Bone marrow (tissue), 2 donors: Measurements from ENCODE around the gene CCDC170.
"Not testable (repeated sequence)": the region's sequence is repeated elsewhere in the genome, so short reads cannot be mapped to it uniquely, and the experiment has no call there.

Experiments used
- DNase-seq, 2 donors: peaks; one replicate each; lab custom pipeline; 2025; lab: John Stamatoyannopoulos, UW

CCDC170 gene, protein sequence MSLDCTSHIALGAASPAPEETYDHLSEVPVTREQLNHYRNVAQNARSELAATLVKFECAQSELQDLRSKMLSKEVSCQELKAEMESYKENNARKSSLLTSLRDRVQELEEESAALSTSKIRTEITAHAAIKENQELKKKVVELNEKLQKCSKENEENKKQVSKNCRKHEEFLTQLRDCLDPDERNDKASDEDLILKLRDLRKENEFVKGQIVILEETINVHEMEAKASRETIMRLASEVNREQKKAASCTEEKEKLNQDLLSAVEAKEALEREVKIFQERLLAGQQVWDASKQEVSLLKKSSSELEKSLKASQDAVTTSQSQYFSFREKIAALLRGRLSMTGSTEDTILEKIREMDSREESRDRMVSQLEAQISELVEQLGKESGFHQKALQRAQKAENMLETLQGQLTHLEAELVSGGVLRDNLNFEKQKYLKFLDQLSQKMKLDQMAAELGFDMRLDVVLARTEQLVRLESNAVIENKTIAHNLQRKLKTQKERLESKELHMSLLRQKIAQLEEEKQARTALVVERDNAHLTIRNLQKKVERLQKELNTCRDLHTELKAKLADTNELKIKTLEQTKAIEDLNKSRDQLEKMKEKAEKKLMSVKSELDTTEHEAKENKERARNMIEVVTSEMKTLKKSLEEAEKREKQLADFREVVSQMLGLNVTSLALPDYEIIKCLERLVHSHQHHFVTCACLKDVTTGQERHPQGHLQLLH

DNA sequence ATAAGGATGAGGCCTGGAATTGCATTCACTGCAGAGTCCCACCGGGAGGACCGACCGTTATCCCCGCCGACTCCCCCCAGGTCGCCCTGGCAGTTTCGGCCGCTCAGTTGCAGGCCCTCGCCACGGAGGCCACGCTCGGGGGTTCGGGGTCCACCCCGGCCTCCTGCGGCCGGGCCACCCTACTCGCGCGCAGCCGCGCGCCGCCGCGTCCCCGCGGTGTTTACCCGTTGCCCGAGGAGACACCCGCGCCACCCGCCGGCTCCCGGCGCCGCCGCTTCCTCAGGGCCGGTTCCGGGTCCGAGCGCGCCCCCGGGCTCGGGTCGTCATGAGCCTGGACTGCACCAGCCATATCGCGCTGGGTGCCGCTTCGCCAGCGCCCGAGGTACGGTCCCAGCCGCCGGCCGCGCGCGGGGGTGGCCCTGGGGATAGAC is at the start of gene CCDC170:
Gene CCDC170 (plus strand): TSS at position 214 of the 431 bp plus-strand sequence. CDS start 112 bp downstream, at position 326.
- peak in 1 of 2 donors; percentile 27 for DNase-seq

DNA sequence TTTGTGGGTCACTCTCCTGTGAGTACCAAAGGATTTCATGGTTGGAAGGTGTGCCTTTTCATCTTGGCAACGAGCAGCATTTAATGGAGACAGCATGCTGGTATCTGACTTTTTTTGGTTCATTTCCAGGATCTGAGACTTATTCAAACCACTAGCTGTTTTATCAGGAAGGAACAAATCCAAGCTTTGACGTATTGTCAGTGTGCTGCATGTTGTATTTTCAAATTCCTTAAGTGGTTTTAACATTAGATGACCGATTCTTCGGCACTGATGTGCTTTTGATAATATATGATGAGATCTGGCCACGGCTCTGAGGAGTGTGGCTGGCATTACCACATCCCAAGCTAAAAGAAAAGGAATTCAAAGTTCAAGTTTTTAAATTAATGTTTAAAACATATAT is 48.3 kb upstream of the CCDC170 start:
- no peak for DNase-seq

DNA sequence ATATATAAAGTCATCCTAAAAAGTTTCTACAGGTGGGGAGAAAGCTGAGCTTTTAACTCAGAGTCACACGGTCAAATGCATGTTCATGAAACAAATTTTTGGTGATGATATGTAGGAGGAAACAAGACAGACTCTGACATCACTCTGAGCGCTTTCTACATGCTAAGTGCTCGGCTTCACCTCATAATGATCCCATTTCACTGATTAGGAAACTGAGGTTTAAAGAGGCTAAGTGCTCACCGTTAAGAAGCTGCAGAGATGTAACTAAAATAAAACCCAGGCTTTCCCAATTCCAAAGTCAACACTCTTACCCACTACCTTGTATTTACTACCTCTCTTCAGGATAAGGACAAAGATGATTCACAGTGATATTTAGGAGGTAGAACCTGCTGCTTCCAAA is 46.6 kb upstream of the CCDC170 start:
- DNase-seq: no peak

DNA sequence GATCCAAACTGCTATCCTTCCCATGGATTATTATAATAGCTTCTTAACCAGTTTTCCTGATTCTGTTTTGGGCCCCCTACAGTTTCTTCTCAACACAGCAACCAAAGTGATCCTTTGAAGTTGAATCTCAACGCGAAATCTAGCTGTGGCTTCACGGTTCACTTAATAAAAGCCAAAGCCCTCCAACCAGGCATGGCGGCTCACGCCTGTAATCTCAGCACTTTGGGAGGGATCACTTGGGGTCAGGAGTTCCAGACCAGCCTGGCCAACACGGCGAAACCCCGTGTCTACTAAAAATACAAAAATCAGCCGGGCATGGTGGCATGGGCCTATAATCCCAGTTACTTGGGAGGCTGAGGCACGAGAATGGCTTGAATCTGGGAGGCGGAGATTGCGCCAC is 45.2 kb upstream of the CCDC170 start:
- DNase-seq: no peak

DNA sequence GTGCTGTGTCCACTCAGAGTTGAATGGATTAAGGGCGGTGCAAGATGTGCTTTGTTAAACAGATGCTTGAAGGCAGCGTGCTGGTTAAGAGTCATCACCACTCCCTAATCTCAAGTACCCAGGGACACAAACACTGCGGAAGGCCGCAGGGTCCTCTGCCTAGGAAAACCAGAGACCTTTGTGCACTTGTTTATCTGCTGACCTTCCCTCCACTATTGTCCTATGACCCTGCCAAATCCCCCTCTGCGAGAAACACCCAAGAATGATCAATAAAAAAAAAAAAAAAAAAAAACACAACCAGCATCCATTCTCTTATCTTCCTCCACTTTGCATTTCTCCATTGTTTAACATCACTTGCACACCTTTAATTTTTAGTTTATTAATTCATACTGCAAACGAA is 42.9 kb upstream of the CCDC170 start:
- DNase-seq: not testable (repeated sequence)

DNA sequence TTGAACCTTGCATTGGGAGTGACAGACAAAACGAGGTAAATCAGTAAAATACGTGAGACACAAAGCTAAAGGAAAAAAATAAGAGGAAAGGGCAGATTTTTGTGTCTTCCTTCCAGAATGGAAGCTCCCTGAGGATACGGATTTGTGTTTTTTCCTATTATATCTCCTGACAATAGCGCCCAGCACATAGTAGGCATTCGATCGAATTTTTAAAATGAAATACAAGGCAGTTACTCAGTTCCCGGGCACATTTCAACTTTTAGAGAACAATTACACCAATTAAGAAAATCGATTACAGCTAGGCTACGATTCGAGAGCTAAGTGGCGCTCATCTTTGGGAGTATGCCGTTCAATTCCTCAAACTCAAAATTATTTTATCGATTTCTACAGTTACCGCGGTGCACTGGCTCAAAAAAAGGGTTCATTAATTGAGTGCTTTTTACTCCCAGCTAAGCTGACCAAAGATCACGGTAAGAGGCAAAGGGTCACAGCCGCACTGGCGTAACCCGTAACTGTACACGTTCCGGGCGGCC is 42.3 kb upstream of the CCDC170 start:
- no peak for DNase-seq

DNA sequence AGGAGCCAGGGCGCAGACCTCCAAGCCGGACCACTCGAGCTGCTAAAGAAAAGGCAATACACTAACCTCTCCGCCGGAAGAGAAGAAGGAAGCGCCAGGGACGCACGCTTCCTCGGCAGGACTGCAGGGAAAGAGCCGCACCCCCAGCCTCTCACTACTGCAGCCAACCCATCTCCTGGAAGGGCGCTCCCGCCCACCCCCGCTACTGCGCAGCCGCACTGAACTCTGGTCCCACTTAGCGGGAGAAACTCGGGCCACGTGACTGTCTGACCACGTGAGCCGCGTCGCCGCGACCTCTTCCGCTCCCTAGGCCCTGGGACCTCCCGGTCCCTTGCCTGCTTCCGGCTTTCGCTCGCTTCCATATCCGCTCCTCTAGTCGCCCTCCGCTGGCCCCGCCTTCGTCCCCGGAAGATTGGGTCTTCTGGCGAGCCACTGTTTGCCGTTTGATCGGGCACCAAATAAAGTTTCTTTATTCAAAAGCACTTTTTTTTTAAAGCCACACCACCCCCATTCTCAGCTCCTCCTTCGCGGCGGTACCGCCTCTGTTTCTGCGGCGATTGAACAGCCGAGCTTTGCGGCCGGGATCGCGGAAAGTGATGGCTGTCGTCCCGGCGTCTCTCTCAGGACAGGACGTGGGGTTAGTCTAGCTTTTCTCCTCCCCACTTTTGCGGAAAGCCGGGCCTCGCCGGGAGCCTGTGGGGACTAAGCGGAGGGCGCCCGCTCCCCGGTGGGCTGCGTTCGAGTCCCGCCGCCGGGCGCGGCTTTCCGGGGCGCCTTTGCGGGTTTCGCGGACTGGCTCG is 41.7 kb upstream of the CCDC170 start, which contains the start of gene RMND1:
Gene RMND1 (minus strand): TSS at position 177 of the 800 bp plus-strand sequence. CDS start 6,315 bp downstream, outside the sequence.
- peak; percentile 96 to 100 for DNase-seq

DNA sequence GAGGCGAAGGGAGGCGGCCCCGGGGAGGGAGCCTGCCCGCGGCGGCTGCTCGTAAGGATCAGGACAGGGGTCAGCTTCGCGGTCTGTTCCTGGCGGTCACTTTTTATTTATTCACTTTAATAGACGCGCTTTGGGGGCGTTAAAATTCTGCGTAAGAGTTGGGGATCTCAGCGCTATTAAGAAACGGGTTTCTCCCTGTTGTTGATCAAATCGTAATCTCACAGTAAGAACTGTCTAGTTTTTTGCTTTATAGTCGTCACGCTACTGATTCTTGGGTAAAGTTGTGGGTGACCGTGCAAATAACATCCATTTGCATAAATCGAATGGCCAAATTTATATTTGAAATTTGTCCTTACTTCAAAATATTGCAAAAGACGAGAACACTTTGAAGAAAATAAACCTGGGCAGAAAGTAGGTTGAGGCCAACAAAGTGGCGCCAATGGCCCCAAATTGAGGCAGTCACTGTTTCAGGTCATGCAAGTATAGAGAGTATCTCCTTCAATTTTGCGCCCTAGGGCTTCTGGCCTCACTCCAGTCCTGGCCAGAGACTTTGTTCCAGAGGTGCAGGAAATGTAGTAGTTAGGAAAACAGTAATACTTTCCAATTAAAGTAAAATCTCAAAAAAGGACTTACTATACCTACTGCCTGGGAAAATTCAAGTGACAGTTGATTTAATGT is 40.9 kb upstream of the CCDC170 start:
- DNase-seq: no peak

DNA sequence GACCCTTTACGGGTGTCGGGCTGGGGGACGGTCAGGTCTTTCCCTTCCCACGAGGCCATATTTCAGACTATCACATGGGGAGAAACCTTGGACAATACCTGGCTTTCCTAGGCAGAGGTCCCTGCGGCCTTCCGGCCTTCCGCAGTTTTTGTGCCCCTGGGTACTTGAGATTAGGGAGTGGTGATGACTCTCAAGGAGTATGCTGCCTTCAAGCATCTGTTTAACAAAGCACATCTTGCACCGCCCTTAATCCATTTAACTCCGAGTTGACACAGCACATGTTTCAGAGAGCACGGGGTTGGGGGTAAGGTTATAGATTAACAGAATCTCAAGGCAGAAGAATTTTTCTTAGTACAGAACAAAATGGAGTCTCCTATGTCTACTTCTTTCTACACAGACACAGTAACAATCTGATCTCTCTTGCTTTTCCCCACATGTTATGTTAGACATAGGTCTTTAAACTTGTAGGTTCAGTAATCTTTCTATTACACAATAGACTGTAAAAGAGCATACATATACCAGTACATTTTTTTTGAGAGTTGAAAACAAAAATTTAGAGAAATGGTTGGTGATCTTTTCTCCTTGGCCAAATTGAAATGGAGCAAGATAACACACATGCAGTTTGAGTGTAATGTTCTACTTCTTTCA is 37.9 kb upstream of the CCDC170 start:
- not testable (repeated sequence) for DNase-seq

DNA sequence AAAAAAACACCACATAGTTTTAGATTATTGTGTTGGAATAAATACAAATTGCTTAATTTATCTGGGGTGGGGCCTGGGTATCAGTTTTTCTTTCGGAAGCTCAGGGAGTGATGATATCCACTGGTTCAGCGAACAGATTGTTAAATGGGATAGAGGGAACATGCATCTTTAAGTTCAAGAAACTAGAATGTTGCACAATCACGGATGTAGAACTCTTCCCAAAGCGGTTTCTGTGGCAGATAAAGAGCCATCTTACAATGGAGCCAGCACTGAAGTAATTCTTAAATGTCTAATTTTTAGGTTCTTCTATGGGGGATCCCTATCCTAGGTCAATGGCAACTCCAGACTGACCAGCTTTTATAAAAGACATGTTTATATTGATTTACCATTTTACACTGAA is 32.1 kb upstream of the CCDC170 start:
- no peak for DNase-seq

DNA sequence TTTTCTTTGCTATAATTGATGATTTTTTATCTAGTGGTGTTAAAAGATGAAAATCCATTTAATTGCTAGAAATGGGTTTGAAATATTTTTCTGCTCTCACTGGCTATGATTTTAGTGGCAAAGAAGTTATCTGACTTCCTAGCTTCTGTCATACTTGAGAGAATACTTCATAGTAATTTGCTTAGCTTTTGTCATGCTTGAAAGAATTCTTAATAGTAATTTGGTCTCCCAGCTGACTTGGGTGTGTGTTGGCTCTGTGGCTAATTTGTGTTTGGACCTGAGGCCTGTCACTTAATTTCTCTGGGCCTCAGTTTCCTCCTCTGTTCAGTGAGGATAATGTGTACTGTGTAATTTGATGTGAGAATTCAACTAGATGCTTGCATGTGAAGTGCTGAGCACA is 29.1 kb upstream of the CCDC170 start:
- DNase-seq: no peak

DNA sequence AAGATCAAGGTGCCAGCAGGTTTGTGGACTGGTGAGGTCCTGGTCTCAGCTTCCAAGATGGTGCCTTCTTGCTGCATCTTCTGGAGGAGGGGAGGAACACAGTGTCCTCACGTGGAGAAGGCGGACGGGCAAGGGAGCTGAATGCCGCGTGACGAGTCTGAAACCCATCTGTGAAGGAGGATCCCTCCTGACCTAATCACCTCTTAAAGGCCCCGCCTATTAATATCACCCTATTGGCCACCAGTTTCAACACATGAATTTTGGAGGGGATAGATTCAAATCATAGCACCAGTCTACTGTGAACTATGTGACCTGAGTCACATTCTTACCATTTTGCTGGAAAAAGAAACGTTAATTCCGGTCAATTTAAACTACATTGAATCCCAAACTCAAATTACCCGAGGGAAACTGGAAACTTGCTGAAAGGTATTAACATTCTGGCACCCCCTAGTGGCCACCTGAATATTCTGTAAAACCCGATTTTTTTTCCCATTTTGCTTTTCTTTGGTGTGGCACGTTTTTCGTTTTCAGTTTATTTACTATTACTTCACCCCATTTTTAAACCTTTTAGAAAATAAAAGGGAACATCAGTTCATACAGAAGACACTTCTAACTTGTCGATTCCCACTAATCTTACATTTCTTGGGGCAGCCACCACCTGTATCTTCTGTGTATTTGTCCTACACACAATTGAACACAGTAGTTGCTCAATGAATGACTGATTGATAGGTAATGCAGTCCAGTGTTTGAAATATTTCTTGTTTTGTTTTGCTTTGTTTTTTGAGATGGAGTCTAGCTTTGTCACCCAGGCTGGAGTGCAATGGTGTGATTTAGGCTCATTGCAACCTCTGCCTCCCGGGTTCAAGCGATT is 17.9 kb upstream of the CCDC170 start:
- peak in 1 of 2 donors; percentile 19 for DNase-seq

DNA sequence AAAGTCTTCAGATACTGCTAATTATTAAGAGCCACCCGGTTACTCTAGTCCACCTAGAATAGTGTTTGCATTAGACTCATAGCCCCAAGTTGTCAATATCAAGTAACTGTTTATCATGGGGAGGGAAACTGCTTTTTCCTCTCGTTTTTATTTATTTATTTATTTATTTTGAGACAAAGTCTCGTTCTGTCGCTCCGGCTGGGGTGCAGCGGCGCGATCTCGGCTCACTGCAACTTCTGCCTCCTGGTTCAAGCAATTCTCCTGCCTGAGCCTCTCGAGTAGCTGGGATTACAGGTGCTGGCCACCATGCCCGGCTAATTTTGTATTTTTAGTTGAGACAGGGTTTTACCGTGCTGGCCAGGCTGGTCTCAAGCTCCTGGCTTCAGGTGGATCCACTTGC is 16.1 kb upstream of the CCDC170 start:
- DNase-seq: no peak

DNA sequence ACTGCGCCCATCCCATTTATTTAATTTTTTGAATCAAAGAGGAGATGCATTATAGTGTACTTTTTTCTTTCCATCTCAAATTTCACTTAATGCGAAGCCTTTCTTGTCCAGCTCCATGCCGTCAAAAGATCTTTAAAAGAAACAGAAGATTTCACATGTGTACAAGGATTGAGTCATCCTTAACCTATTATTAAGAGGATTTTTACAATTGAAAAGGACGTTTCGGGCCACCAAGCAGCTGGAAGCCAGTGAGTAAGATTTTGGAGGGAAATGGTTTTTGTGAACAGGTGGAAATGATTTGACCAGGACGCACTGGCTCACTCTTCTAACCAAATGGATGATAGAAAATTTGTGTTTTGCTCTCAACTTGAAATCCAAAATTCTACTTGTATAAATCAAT is 15.1 kb upstream of the CCDC170 start:
- no peak for DNase-seq

DNA sequence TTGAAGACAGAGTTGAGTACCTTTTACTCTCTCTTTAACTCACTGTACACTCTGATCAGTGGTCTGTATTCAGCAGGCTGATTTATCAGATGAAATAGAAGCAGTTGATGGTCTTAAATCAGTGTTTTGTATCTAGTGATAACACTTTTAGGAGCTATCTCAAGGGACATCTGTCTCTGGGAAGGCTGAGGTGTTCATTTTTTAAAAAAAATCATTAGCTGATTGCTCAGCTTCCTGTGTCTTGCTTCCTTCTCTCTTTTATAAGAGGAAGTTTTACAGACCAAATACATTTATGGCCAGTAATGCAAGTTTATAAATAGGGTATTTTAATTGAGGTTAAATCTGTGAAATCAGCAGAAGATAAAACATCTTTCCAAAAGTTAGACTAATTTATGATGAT is 12.0 kb upstream of the CCDC170 start:
- DNase-seq: peak in 1 of 2 donors; percentile 57

DNA sequence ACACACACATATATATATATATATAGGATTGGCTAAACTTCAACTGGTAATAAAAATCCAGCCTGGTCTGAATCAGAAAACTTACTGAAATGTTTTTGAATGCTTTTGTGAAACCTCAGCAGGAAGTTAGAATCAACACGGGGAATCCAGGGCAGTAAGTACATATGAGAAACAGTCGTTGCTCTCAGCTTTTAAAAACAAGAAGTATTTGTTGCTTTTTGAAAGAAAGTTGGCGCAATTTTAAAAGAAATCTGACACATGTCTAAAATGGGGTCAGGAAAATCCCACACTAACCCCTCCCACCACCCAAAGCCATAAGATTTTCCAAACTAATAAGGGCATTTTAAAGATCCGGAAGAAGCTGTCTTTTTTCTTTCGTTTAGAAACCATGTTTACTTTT is 11.5 kb upstream of the CCDC170 start:
- peak in 1 of 2 donors; percentile 16 for DNase-seq

DNA sequence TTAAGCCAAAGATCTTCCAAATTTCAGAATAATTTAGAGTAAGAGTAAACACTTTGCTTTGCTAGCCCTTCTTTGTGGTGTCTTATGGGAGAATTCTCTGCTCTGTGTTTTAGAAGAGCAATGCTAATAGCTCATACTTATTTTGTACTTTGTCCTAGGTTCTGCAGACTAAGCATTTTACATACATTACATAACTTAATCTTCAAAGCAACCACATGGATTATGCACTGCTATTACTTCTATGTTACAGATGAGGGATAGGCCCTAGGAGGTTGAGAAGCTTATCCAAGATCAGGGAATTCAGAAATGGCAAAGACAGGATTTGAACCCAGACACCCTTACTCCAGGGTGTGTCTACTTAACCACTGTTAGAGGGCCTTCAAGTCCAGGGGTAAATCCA is 9.8 kb upstream of the CCDC170 start:
- no peak for DNase-seq

DNA sequence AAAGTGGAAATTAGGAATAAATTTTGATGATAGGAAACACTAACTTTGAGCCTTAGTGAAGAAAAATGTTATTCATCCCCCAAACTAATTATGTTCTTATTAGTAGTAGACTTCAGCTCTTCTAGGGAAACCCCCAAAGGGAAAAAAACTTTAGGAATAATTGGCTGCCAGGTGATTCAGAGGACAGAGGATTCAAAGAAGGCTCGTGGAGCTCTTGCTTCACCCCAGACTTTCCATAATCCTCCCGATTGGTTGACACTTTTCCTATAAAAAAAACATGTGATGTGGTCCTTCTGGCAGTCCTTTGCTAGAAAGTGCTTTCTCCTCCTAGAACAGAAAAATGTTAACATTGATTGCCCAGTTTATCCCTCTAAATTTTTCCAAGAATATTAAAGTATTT is 5.6 kb upstream of the CCDC170 start:
- no peak for DNase-seq

DNA sequence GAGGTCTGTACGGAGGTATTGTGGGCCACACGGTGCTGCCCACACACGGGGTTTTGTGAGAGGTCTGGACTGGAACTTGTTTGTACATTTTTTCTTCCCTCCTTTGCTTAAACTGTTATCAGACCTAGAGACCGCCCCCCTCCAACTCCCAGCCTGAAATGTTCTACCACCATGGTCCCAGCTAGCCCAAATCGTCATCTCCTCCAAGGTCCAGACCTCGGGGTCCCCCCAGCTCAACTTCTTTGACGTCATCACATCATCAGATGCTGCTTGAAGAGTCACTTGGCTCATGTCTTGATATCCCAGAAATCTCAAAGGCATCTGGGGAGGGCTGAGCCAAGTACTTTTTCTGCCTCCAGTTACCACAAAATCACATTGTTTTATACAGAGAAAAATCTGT is 2.8 kb upstream of the CCDC170 start:
- no peak for DNase-seq
